Neutrophil (primary cell): ENCODE results near the gene GTF2A1L.

Experiments
- H3K27ac ChIP-seq: fragments of 200-600 bp; sonication (generic); 2 replicates; pipeline ENCODE4 v1.5.1; 2016; ENCODE audit warnings: mild to moderate bottlenecking, moderate library complexity
- H3K27me3 ChIP-seq: fragments of 200-600 bp; sonication (generic); 2 replicates; pipeline ENCODE4 v1.6.0; 2016; ENCODE audit warnings: mild to moderate bottlenecking
- H3K36me3 ChIP-seq: fragments of 200-600 bp; sonication (generic); 2 replicates; pipeline ENCODE4 v1.5.1; 2017
- H3K4me1 ChIP-seq, 2 experiments: fragments of 200-600 bp in 1 of 2; sonication (generic) in 1 of 2; 1 replicate in 1 of 2; 2 replicates in 1 of 2; pipeline versions ENCODE4 v1.5.1 to v1.6.1; 2013 to 2016; ENCODE audit warnings: low read depth in 1 of 2, low read length in 1 of 2, mild to moderate bottlenecking in 1 of 2, moderate library complexity in 1 of 2; ENCODE audit not compliant: control insufficient read depth in 1 of 2, insufficient read depth in 1 of 2
- H3K4me3 ChIP-seq, 2 experiments: fragments of 200-600 bp in 1 of 2; sonication (generic) in 1 of 2; 1 replicate in 1 of 2; 2 replicates in 1 of 2; pipeline ENCODE4 v1.5.1; 2013 to 2016; ENCODE audit warnings: low read depth in 1 of 2, low read length in 1 of 2, mild to moderate bottlenecking in 1 of 2, moderate library complexity in 1 of 2
- H3K9me3 ChIP-seq: fragments of 200-600 bp; sonication (generic); 2 replicates; pipeline ENCODE4 v1.5.1; 2016
- CTCF ChIP-seq: fragments of 200-600 bp; sonication (generic); IDR thresholded peaks from 2 replicates; pipeline ENCODE4 v1.5.1; 2016; ENCODE audit warnings: antibody characterized with exemption

Gene GTF2A1L

DNA sequence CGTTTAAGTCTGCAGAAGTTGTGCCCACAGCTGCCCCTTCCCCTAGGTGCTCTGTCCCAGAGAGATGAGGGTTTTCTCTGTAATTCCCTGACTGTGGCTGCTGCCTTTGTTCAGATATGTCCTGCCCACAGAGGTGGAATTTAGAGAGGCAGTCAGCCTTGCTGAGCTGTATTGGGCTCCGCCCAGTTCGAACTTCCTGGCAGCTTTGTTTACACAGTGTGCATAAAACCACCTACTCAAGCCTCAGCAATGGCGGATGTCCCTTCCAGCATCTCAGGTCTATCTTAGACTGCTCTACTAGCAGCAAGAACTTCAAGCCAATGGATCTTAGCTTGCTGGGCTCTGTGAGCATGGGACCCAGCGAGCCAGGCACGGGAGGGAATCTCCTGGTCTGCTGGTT, 89.8 kb downstream of the GTF2A1L start:
- Histone ChIP-seq H3K27me3 (no peaks in the 10 kb centered on the region), H3K4me3 (no peak overlapping the region), H3K4me1 (no peaks in the 10 kb centered on the region), H3K36me3 (no peaks in the 10 kb centered on the region), H3K27ac (no peak overlapping the region), H3K9me3 (no peaks in the 10 kb centered on the region)
- TF ChIP-seq CTCF: no peak

DNA sequence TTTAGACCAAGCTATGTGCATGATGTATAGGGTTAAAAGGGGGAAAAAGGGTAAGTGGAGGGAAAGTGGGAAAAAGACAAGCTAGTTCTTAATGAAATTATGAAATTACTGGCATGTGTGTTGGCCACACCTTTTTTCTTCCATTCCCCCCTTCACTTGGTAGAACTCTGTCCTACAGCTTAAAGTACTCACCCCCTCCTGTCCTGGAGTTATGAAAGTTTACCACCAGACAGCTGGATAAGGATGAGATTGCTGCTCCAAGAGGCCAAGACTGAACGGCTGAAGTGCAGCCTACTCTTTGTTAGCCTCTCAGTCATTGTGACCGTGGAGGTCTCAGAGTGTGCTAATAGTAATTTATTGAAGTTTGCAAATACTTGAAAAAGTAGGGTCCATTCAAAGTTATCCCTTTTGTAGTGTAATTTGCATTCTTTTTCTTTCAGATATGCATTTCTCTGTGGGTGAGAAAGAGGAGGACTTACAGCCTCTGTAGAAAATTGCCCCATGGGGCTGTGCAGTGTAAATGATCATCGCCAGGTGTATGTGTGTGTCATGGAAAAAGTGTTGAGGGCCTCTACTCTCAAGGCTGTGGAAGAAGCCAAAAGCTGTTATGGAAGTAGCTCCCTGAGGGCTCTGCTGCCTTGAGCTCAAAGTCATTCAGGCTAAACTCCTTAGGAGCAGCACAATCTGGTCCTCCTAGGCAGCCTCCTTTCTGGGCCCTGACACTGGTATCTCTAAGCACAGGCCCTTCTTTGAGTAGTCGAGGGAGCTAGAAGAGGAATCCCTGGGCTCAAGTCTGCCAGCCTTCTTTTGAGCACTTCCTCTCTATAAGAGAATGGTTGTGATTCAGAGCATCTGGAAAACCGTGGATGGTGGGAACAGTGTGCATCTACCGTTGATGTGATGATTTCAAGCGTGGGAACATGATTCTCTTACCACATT, 91.7 kb downstream of the GTF2A1L start:
- H3K4me3 ChIP-seq: no peak overlapping the region
- no peaks in the 10 kb centered on the region for H3K4me1 ChIP-seq
- H3K27me3 ChIP-seq: no peaks in the 10 kb centered on the region
- no peak for TF ChIP-seq CTCF
- H3K9me3 ChIP-seq: no peaks in the 10 kb centered on the region
- H3K27ac ChIP-seq: no peak overlapping the region
- H3K36me3 ChIP-seq: no peaks in the 10 kb centered on the region

DNA sequence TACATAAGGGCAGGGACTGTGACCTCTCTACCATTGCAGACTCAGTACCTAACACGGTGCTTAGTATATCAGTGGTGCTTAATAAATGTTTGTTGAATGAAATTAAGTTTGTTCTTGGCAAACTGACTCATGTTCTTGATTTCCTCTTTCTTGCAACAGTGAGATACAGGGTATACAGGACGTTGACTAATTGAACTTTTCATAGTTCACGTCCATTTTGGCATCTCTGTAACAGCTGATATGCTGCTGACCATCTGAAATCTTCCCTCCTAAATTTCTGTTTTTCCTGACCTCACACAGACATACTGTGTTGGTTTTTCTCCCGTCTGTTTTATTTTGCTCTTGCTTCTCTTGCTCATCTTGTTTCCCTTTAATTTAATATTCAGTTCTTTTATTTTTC, 93.7 kb downstream of the GTF2A1L start:
- H3K27ac ChIP-seq: no peak overlapping the region
- TF ChIP-seq CTCF: no peak
- H3K9me3 ChIP-seq: no peaks in the 10 kb centered on the region
- no peaks in the 10 kb centered on the region for H3K36me3 ChIP-seq
- H3K27me3 ChIP-seq: no peaks in the 10 kb centered on the region
- no peaks in the 10 kb centered on the region for H3K4me1 ChIP-seq
- H3K4me3 ChIP-seq: no peak overlapping the region

DNA sequence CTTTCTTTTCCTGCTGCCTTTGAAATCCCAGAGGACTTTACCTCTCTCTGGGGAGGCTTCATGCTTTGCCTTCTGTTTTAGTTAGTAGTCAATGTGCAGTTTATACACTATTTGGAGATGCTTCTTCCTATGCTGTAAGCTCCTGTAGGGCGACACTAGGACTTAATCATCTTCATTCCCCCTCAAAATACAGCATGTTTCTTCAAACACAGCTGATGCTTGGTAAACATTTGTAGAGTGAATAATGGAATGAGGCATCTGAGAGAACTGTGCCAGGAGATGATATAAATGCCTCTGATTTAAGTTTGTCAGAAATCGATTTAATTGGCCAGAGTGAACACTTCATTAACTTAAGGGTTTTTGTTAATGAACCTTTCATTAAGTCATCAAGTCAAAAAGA, 94.5 kb downstream of the GTF2A1L start:
- Histone ChIP-seq H3K4me1 (no peaks in the 10 kb centered on the region), H3K9me3 (no peaks in the 10 kb centered on the region), H3K4me3 (no peak overlapping the region), H3K36me3 (no peaks in the 10 kb centered on the region), H3K27ac (no peak overlapping the region), H3K27me3 (no peaks in the 10 kb centered on the region)
- no peak for TF ChIP-seq CTCF

- no peaks in the 10 kb centered on the region for H3K4me1 ChIP-seq
- H3K27ac ChIP-seq: no peak overlapping the region
- TF ChIP-seq CTCF: no peak
- H3K9me3 ChIP-seq: no peaks in the 10 kb centered on the region
- H3K4me3 ChIP-seq: no peak overlapping the region
- H3K27me3 ChIP-seq: no peaks in the 10 kb centered on the region
- no peaks in the 10 kb centered on the region for H3K36me3 ChIP-seq
Observed at GRCh38 chr2:48713647-48714046, 96.0 kb downstream of the GTF2A1L start.
